Ascending aorta (tissue), 2 donors: ENCODE data around the gene CCNH. TPM values are rescaled to one million over a fixed set of nuclear protein-coding genes. Genes with fewer than 3 reads are reported as not detected.

Experiments used
- DNase-seq, 2 donors: peaks; one replicate each; pipeline ENCODE4 v3.0.0-alpha.2; 2019; ENCODE audit warnings: low spot score in 2 of 2
- H3K27ac ChIP-seq, 2 donors: fragments of 200-600 bp; sonication (generic); one replicate each; pipeline ENCODE4 v1.5.1; 2016 to 2017; ENCODE audit warnings: mild to moderate bottlenecking in 1 of 2
- H3K27me3 ChIP-seq: fragments of 200-600 bp; sonication (generic); one replicate; pipeline ENCODE4 v1.5.1; 2017
- H3K36me3 ChIP-seq, 2 donors: fragments of 200-600 bp; sonication (generic); one replicate each; pipeline ENCODE4 v1.5.1; 2016
- H3K4me1 ChIP-seq, 2 donors: fragments of 200-600 bp; sonication (generic); one replicate each; pipeline ENCODE4 v1.5.1; 2016 to 2017; ENCODE audit warnings: mild to moderate bottlenecking in 1 of 2
- H3K4me3 ChIP-seq, 2 donors: fragments of 200-600 bp; sonication (generic); one replicate each; pipeline ENCODE4 v1.5.1; 2016 to 2017; ENCODE audit warnings: mild to moderate bottlenecking in 1 of 2
- H3K9me3 ChIP-seq, 2 donors: fragments of 200-600 bp; sonication (generic); one replicate each; pipeline ENCODE4 v1.5.1; 2016
- intact Hi-C: fragments of 100-400 bp; cut with DNase I; formaldehyde crosslinking; loops from one replicate; pipeline ENCODE4 v1.15.1; 2023
- total RNA-seq: library from RNA; depleted of rRNA; stranded (reverse); fragments of >200 nt; gene quantifications from one replicate; pipeline ENCODE4 v1.1.0, GENCODE V29; 2016
- TF ChIP-seq, protein P1 (sequence below), 3 experiments: fragments of 200-600 bp in 2 of 3; fragments of 450-650 bp in 1 of 3; sonication (generic) in 2 of 3; IDR thresholded peaks; one replicate each; pipeline ENCODE4 v1.5.1; 2016 to 2019; ENCODE audit warnings: antibody characterized with exemption in 3 of 3, mild to moderate bottlenecking in 1 of 3, moderate library complexity in 1 of 3

CCNH gene
- total RNA-seq, 1 donor from 2014 or later = 65.7 TPM

GRCh38 chr5:87367243-87367642 is 45.5 kb downstream of the CCNH start:
- Histone ChIP-seq H3K27ac (no peak overlapping the region), H3K36me3 (peaks cover 0 to 7% of the 10 kb centered on the region in 2 donors), H3K9me3 (no peaks in the 10 kb centered on the region), H3K4me3 (no peak overlapping the region), H3K4me1 (peaks cover 0 to 12% of the 10 kb centered on the region in 2 donors), H3K27me3 (no peaks in the 10 kb centered on the region)
- DNase-seq = no peak
- TF ChIP-seq, protein P1, sequence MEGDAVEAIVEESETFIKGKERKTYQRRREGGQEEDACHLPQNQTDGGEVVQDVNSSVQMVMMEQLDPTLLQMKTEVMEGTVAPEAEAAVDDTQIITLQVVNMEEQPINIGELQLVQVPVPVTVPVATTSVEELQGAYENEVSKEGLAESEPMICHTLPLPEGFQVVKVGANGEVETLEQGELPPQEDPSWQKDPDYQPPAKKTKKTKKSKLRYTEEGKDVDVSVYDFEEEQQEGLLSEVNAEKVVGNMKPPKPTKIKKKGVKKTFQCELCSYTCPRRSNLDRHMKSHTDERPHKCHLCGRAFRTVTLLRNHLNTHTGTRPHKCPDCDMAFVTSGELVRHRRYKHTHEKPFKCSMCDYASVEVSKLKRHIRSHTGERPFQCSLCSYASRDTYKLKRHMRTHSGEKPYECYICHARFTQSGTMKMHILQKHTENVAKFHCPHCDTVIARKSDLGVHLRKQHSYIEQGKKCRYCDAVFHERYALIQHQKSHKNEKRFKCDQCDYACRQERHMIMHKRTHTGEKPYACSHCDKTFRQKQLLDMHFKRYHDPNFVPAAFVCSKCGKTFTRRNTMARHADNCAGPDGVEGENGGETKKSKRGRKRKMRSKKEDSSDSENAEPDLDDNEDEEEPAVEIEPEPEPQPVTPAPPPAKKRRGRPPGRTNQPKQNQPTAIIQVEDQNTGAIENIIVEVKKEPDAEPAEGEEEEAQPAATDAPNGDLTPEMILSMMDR (IDR thresholded peaks at IDR 0.05) = no peak
- intact Hi-C loops = no loop called here

- peaks cover 3 to 7% of the 10 kb centered on the region in 2 donors for H3K36me3 ChIP-seq
- no peaks in the 10 kb centered on the region for H3K4me1 ChIP-seq
- H3K27ac ChIP-seq = no peak overlapping the region
- no peaks in the 10 kb centered on the region for H3K27me3 ChIP-seq
- TF ChIP-seq, protein P1 (IDR thresholded peaks at IDR 0.05) = no peak
- DNase-seq = no peak
- H3K4me3 ChIP-seq = no peak overlapping the region
- intact Hi-C loops = no loop called here
- no peaks in the 10 kb centered on the region for H3K9me3 ChIP-seq
These were observed 51.1 kb downstream of the CCNH start for GRCh38 chr5:87361536-87362213.

GRCh38 chr5:87361031-87361445 is 51.7 kb downstream of the CCNH start:
- Histone ChIP-seq H3K27ac (no peak overlapping the region), H3K36me3 (peaks cover 3 to 9% of the 10 kb centered on the region in 2 donors), H3K9me3 (no peaks in the 10 kb centered on the region), H3K4me1 (no peaks in the 10 kb centered on the region), H3K27me3 (no peaks in the 10 kb centered on the region), H3K4me3 (no peak overlapping the region)
- intact Hi-C loops = no loop called here
- DNase-seq = no peak
- TF ChIP-seq, protein P1 (IDR thresholded peaks at IDR 0.05) = no peak

- H3K36me3 ChIP-seq = peaks cover 10 to 18% of the 10 kb centered on the region in 2 donors
- no peaks in the 10 kb centered on the region for H3K9me3 ChIP-seq
- DNase-seq = no peak
- intact Hi-C loops = no loop called here
- no peak overlapping the region for H3K4me3 ChIP-seq
- no peak overlapping the region for H3K27ac ChIP-seq
- H3K27me3 ChIP-seq = no peaks in the 10 kb centered on the region
- TF ChIP-seq, protein P1 (IDR thresholded peaks at IDR 0.05) = no peak
- H3K4me1 ChIP-seq = no peaks in the 10 kb centered on the region
These were observed 52.6 kb downstream of the CCNH start for GRCh38 chr5:87360132-87360531.

GRCh38 chr5:87359106-87359505 is 53.6 kb downstream of the CCNH start:
- Histone ChIP-seq H3K9me3 (no peaks in the 10 kb centered on the region), H3K4me3 (no peak overlapping the region), H3K4me1 (no peaks in the 10 kb centered on the region), H3K36me3 (peaks cover 14 to 22% of the 10 kb centered on the region in 2 donors), H3K27ac (no peak overlapping the region), H3K27me3 (no peaks in the 10 kb centered on the region)
- no peak for DNase-seq
- TF ChIP-seq, protein P1 (IDR thresholded peaks at IDR 0.05) = no peak
- intact Hi-C loops = no loop called here
